Hepatocyte (in vitro differentiated cells): Measurements from ENCODE around the gene OR12D2. TPM values are rescaled to one million over a fixed set of nuclear protein-coding genes. Genes with fewer than 3 reads are reported as not detected.
"Not testable (repeated sequence)": the region's sequence is repeated elsewhere in the genome, so short reads cannot be mapped to it uniquely, and the experiment has no call there.

Experiments
- DNase-seq: peaks from one replicate; pipeline ENCODE4 v3.0.0-alpha.2; 2016; ENCODE audit warnings: low spot score
- H2AFZ ChIP-seq: fragments of 200-600 bp; sonication (generic); 2 replicates; pipeline ENCODE4 v1.6.0; 2016; ENCODE audit warnings: antibody characterized with exemption, mild to moderate bottlenecking
- H3K27ac ChIP-seq: fragments of 200-600 bp; sonication (generic); 2 replicates; pipeline ENCODE4 v1.5.1; 2016; ENCODE audit warnings: mild to moderate bottlenecking
- H3K27me3 ChIP-seq: fragments of 200-600 bp; sonication (generic); 2 replicates; pipeline ENCODE4 v1.6.1; 2016
- H3K36me3 ChIP-seq: fragments of 200-600 bp; sonication (generic); replicated peaks from 2 replicates; pipeline ENCODE4 v1.5.1; 2016; ENCODE audit warnings: low read depth; ENCODE audit not compliant: insufficient read depth
- H3K4me1 ChIP-seq: fragments of 200-600 bp; sonication (generic); 2 replicates; pipeline ENCODE4 v1.5.1; 2016; ENCODE audit warnings: mild to moderate bottlenecking, moderate library complexity; ENCODE audit not compliant: insufficient read depth
- H3K4me2 ChIP-seq: fragments of 200-600 bp; sonication (generic); 2 replicates; pipeline ENCODE4 v1.6.0; 2016
- H3K4me3 ChIP-seq: fragments of 200-600 bp; sonication (generic); 2 replicates; pipeline ENCODE4 v1.5.1; 2016; ENCODE audit warnings: mild to moderate bottlenecking
- H3K79me2 ChIP-seq: fragments of 200-600 bp; sonication (generic); 2 replicates; pipeline ENCODE4 v1.6.0; 2017; ENCODE audit warnings: mild to moderate bottlenecking
- H3K9me2 ChIP-seq: fragments of 200-600 bp; sonication (generic); replicated peaks from 2 replicates; pipeline ENCODE4 v1.6.0; 2017; ENCODE audit warnings: mild to moderate bottlenecking; ENCODE audit not compliant: insufficient read depth
- H3K9me3 ChIP-seq: fragments of 200-600 bp; sonication (generic); 2 replicates; pipeline ENCODE4 v1.5.1; 2016; ENCODE audit warnings: low read depth, mild to moderate bottlenecking
- H4K20me1 ChIP-seq: fragments of 200-600 bp; sonication (generic); 2 replicates; pipeline ENCODE4 v1.6.0; 2016; ENCODE audit warnings: mild to moderate bottlenecking; ENCODE audit not compliant: insufficient read depth, poor library complexity, severe bottlenecking
- CTCF ChIP-seq: fragments of 200-600 bp; sonication (generic); IDR thresholded peaks from 2 replicates; pipeline ENCODE4 v1.5.1; 2016; ENCODE audit warnings: antibody characterized with exemption, mild to moderate bottlenecking; ENCODE audit not compliant: poor library complexity
- EZH2 ChIP-seq: fragments of 200-600 bp; sonication (generic); IDR thresholded peaks from 2 replicates; pipeline ENCODE4 v1.6.1; 2016; ENCODE audit warnings: antibody characterized with exemption, mild to moderate bottlenecking, borderline replicate concordance
- EZH2phosphoT487 ChIP-seq: fragments of 200-600 bp; sonication (generic); IDR thresholded peaks from one replicate; pipeline ENCODE4 v1.6.1; 2018; ENCODE audit warnings: antibody characterized with exemption, mild to moderate bottlenecking, low read depth, moderate library complexity; ENCODE audit not compliant: unreplicated experiment, severe bottlenecking
- WGBS: methylation state at CpG from one replicate; pipeline ENCODE4 v1.1.6; 2016; ENCODE audit warnings: low lambda C conversion rate; ENCODE audit errors: missing lambda C conversion rate; 5-methylcytosine and 5-hydroxymethylcytosine counted together
- polyA plus RNA-seq: library from polyadenylated mRNA; unstranded; fragments of >200 nt; fragmentation: Nextera tagmentation; extraction: Ambion mirVana; gene quantifications from 2 replicates; pipeline ENCODE4 v1.2.1, GENCODE V29; 2016
- total RNA-seq: library from RNA; depleted of rRNA; stranded (reverse); fragments of >200 nt; gene quantifications from 2 replicates; pipeline ENCODE4 v1.2.3, GENCODE V29; 2014

The OR12D2 gene, protein sequence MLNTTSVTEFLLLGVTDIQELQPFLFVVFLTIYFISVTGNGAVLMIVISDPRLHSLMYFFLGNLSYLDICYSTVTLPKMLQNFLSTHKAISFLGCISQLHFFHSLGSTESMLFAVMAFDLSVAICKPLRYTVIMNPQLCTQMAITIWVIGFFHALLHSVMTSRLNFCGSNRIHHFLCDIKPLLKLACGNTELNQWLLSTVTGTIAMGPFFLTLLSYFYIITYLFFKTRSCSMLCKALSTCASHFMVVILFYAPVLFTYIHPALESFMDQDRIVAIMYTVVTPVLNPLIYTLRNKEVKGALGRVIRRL
- total RNA-seq = not detected in 2 replicates
- polyA plus RNA-seq = not detected in 2 replicates

GRCh38 chr6:29395331-29395730 lies at the start of gene OR12D2:
OR12D2 (plus strand) TSS chr6:29395631; CDS start chr6:29396700, 1,069 bp downstream.
- Histone ChIP-seq H3K79me2 (no peaks in the 10 kb centered on the region), H3K4me2 (no peak within 1 kb of the TSS), H3K9me2 (no peaks in the 10 kb centered on the region), H3K27me3 (no peaks in the 10 kb centered on the region), H3K27ac (no peak within 1 kb of the TSS), H3K4me3 (no peak within 1 kb of the TSS), H2AFZ (no peak within 1 kb of the TSS), H3K4me1 (no peaks in the 10 kb centered on the region), H3K36me3 (no peaks in the 10 kb centered on the region), H4K20me1 (no peaks in the 10 kb centered on the region), H3K9me3 (no peaks in the 10 kb centered on the region)
- DNase-seq = no peak
- TF ChIP-seq EZH2phosphoT487 (no peak), CTCF (no peak), EZH2 (no peak)

- H4K20me1 ChIP-seq, DNase-seq, H2AFZ ChIP-seq, H3K36me3 ChIP-seq, H3K9me3 ChIP-seq, H3K9me2 ChIP-seq, H3K4me3 ChIP-seq, H3K27ac ChIP-seq, H3K4me1 ChIP-seq, H3K79me2 ChIP-seq, H3K27me3 ChIP-seq, H3K4me2 ChIP-seq: not testable (repeated sequence)
- 98% methylated on average over 3 of the region's 3 CpGs for WGBS
Observed at GRCh38 chr6:29349348-29349747, 46.1 kb upstream of the OR12D2 start.

GRCh38 chr6:29354980-29355379 lies 40.5 kb upstream of the OR12D2 start:
- DNase-seq = no peak
- no peaks in the 10 kb centered on the region for H3K36me3 ChIP-seq
- TF ChIP-seq CTCF (no peak), EZH2phosphoT487 (no peak), EZH2 (no peak)
- no peaks in the 10 kb centered on the region for H3K9me2 ChIP-seq
- no peaks in the 10 kb centered on the region for H3K79me2 ChIP-seq
- no peak overlapping the region for H3K27ac ChIP-seq
- H3K4me2 ChIP-seq = no peak overlapping the region
- H3K9me3 ChIP-seq = no peaks in the 10 kb centered on the region
- no peak overlapping the region for H3K4me3 ChIP-seq
- H3K27me3 ChIP-seq = no peaks in the 10 kb centered on the region
- H2AFZ ChIP-seq = no peak overlapping the region
- H4K20me1 ChIP-seq = no peaks in the 10 kb centered on the region
- no peaks in the 10 kb centered on the region for H3K4me1 ChIP-seq

GRCh38 chr6:29355603-29356002 lies 39.8 kb upstream of the OR12D2 start:
- H3K4me3 ChIP-seq = no peak overlapping the region
- H3K4me1 ChIP-seq = no peaks in the 10 kb centered on the region
- H3K9me2 ChIP-seq = no peaks in the 10 kb centered on the region
- no peaks in the 10 kb centered on the region for H3K79me2 ChIP-seq
- H2AFZ ChIP-seq = no peak overlapping the region
- H3K9me3 ChIP-seq = no peaks in the 10 kb centered on the region
- no peaks in the 10 kb centered on the region for H4K20me1 ChIP-seq
- DNase-seq = no peak
- TF ChIP-seq EZH2phosphoT487 (no peak), CTCF (no peak), EZH2 (no peak)
- WGBS = 55% methylated on average over 1 of the region's 1 CpG
- H3K27ac ChIP-seq = no peak overlapping the region
- H3K36me3 ChIP-seq = no peaks in the 10 kb centered on the region
- H3K4me2 ChIP-seq = no peak overlapping the region
- no peaks in the 10 kb centered on the region for H3K27me3 ChIP-seq
